ENCODE data around the gene NUAK2.
A peak's percentile ranks its signal among the peaks of the same experiment; 100 is the strongest.

The NUAK2 gene

GRCh38 chr1:205319081-205320018 is 2.2 kb downstream of the NUAK2 start:
- no peak for DNase-seq (ENCODE audit: low spot score)

GRCh38 chr1:205318231-205318991 is 3.1 kb downstream of the NUAK2 start:
- DNase-seq (ENCODE audit: low spot score) = no peak

GRCh38 chr1:205317311-205317917 is 4.1 kb downstream of the NUAK2 start:
- no peak for DNase-seq (ENCODE audit: low spot score)

GRCh38 chr1:205316161-205316566 is 5.4 kb downstream of the NUAK2 start:
- no peak for DNase-seq (ENCODE audit: low spot score)

GRCh38 chr1:205315008-205315618 is 6.4 kb downstream of the NUAK2 start:
- no peak for DNase-seq (ENCODE audit: low spot score)

- no peak for DNase-seq (ENCODE audit: low spot score)
Observed at GRCh38 chr1:205313563-205314308, 7.8 kb downstream of the NUAK2 start.

- no peak for DNase-seq (ENCODE audit: low spot score)
Observed at GRCh38 chr1:205312866-205313562, 8.5 kb downstream of the NUAK2 start.

GRCh38 chr1:205310976-205311704 is 10.4 kb downstream of the NUAK2 start:
- DNase-seq (ENCODE audit: low spot score) = no peak

GRCh38 chr1:205309741-205310140 is 11.8 kb downstream of the NUAK2 start:
- DNase-seq (ENCODE audit: low spot score) = no peak

- DNase-seq (ENCODE audit: low spot score) = no peak
Observed at GRCh38 chr1:205306929-205307566, 14.5 kb downstream of the NUAK2 start.

- no peak for DNase-seq (ENCODE audit: low spot score)
Observed at GRCh38 chr1:205304695-205305070, 16.9 kb downstream of the NUAK2 start.

GRCh38 chr1:205304046-205304694 is 17.4 kb downstream of the NUAK2 start:
- DNase-seq (ENCODE audit: low spot score) = no peak

GRCh38 chr1:205303247-205303888 is 18.2 kb downstream of the NUAK2 start:
- DNase-seq (ENCODE audit: low spot score) = no peak

- no peak for DNase-seq (ENCODE audit: low spot score)
Observed at GRCh38 chr1:205301842-205302588, 19.5 kb downstream of the NUAK2 start.

- DNase-seq (ENCODE audit: low spot score) = no peak
Observed at GRCh38 chr1:205301205-205301821, 20.2 kb downstream of the NUAK2 start.

GRCh38 chr1:205300149-205300548 is 21.4 kb downstream of the NUAK2 start:
- DNase-seq (ENCODE audit: low spot score) = no peak

GRCh38 chr1:205298191-205298994 is 23.2 kb downstream of the NUAK2 start:
- peak; percentile 94 for DNase-seq (ENCODE audit: low spot score)

All from kidney capillary endothelial cell (primary cell).